ENCODE measurements around the gene IGFL4.
"Not testable (repeated sequence)": the region's sequence is repeated elsewhere in the genome, so short reads cannot be mapped to it uniquely, and the experiment has no call there.

IGFL4 gene

GRCh38 chr19:46040952-46041500 lies at the start of gene IGFL4:
IGFL4 (minus strand) TSS chr19:46041002; CDS start chr19:46040962, 40 bp downstream.
- DNase-seq: peak; percentile 47

GRCh38 chr19:46090444-46090843 lies 49.6 kb upstream of the IGFL4 start:
- no peak for DNase-seq

GRCh38 chr19:46089432-46089831 lies 48.6 kb upstream of the IGFL4 start:
- no peak for DNase-seq

- DNase-seq: no peak
These were observed 47.3 kb upstream of the IGFL4 start for GRCh38 chr19:46088101-46088500.

GRCh38 chr19:46085888-46086287 lies 45.1 kb upstream of the IGFL4 start:
- DNase-seq: no peak

- DNase-seq: no peak
These were observed 41.9 kb upstream of the IGFL4 start for GRCh38 chr19:46082728-46083050.

- DNase-seq: peak; percentile 26
These were observed 41.3 kb upstream of the IGFL4 start for GRCh38 chr19:46081928-46082727.

GRCh38 chr19:46080561-46080960 lies 39.8 kb upstream of the IGFL4 start:
- no peak for DNase-seq

- DNase-seq: no peak
These were observed 38.8 kb upstream of the IGFL4 start for GRCh38 chr19:46079576-46079975.

GRCh38 chr19:46078573-46079332 lies 38.0 kb upstream of the IGFL4 start:
- not testable (repeated sequence) for DNase-seq

GRCh38 chr19:46077815-46078167 lies 37.0 kb upstream of the IGFL4 start:
- no peak for DNase-seq

GRCh38 chr19:46076951-46077814 lies 36.4 kb upstream of the IGFL4 start:
- peak; percentile 85 for DNase-seq

GRCh38 chr19:46076031-46076880 lies 35.5 kb upstream of the IGFL4 start:
- DNase-seq: no peak

- DNase-seq: no peak
These were observed 32.6 kb upstream of the IGFL4 start for GRCh38 chr19:46073268-46073922.

GRCh38 chr19:46069806-46070341 lies 29.1 kb upstream of the IGFL4 start:
- DNase-seq: no peak

GRCh38 chr19:46068345-46069258 lies 27.8 kb upstream of the IGFL4 start:
- no peak for DNase-seq

GRCh38 chr19:46067691-46068090 lies 26.9 kb upstream of the IGFL4 start:
- no peak for DNase-seq

- DNase-seq: no peak
These were observed 25.7 kb upstream of the IGFL4 start for GRCh38 chr19:46066471-46066870.

GRCh38 chr19:46065486-46066071 lies 24.8 kb upstream of the IGFL4 start:
- no peak for DNase-seq

GRCh38 chr19:46063201-46063600 lies 22.4 kb upstream of the IGFL4 start:
- DNase-seq: no peak
